Measurements from ENCODE around the gene AFF2. TPM values are rescaled to one million over a fixed set of nuclear protein-coding genes. Genes with fewer than 3 reads are reported as not detected.

AFF2 gene
- total RNA-seq, 1 experiment from 2014 or later, result 0.05 TPM

DNA sequence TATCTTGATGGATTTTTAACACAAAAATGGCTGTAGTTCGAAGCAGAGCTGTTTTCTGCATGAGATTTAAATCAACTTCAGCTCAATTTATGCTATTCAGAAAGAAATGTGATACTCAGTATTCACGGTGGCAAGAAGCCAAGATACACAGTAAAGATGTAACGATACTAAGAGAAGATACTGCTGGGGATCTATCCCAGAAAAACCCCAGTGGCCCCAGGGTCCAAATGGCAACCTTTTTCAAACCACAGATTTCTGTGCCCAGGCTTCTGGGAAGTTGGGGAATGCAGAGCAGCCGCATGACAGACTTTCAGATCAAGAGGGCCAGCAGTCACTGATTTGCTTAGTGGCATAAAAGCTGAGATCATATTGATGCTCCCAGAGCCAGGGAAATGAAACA, 353.9 kb downstream of the AFF2 start:
- Histone ChIP-seq H3K27me3 (ENCODE audit: insufficient read depth, low read length) (no peaks in the 10 kb centered on the region), H3K79me2 (ENCODE audit: insufficient read depth, low read length) (no peaks in the 10 kb centered on the region), H4K20me1 (ENCODE audit: insufficient read depth) (no peaks in the 10 kb centered on the region), H3K4me3 (replicated peaks in 1 of 2; ENCODE audit: low read depth in 1 of 2, low read length in 2 of 2) (no peak overlapping the region), H3K9me2 (ENCODE audit: insufficient read depth) (no peaks in the 10 kb centered on the region), H3K9me3 (ENCODE audit: control insufficient read depth in 1 of 2, insufficient read depth in 1 of 2, low read depth in 1 of 2, low read length in 2 of 2) (no peaks in the 10 kb centered on the region), H2AFZ (ENCODE audit: low read depth, low read length, poor library complexity, severe bottlenecking) (no peak overlapping the region), H3K4me2 (ENCODE audit: low read length) (no peak overlapping the region), H3K9ac (ENCODE audit: low read length) (no peak overlapping the region), H3K36me3 (ENCODE audit: control insufficient read depth in 1 of 2, insufficient read depth in 2 of 2, low read length in 2 of 2) (no peaks in the 10 kb centered on the region), H3K4me1 (ENCODE audit: control insufficient read depth in 1 of 2, insufficient read depth in 2 of 2, low read length in 2 of 2) (no peaks in the 10 kb centered on the region), H3K27ac (ENCODE audit: low read depth, low read length) (no peak overlapping the region)
- ChIA-PET RAD21 (ENCODE audit: low non-redundant PET in 1 of 2, low total read pairs in 2 of 2, uncharacterized antibody in 2 of 2, unreplicated experiment in 2 of 2) (no interaction called here), CTCF (no interaction called here), POLR2A (no interaction called here)
- TF ChIP-seq FOSL1 (IDR thresholded peaks at IDR 0.05; ENCODE audit: low read depth) (no peak), SIN3A (IDR thresholded peaks at IDR 0.05; ENCODE audit: low read depth) (no peak), EZH2 (IDR thresholded peaks at IDR 0.05) (no peak), SRF (IDR thresholded peaks at IDR 0.05; ENCODE audit: low read depth) (no peak), YY1 (IDR thresholded peaks at IDR 0.05; ENCODE audit: extremely low read depth, insufficient replicate concordance, low read depth, low read length) (no peak), POLR2A (IDR thresholded peaks at IDR 0.05; ENCODE audit: borderline replicate concordance, extremely low read depth, insufficient read depth, insufficient read length) (no peak), RAD21 (IDR thresholded peaks at IDR 0.05; ENCODE audit: low read depth) (no peak), ZFX (IDR thresholded peaks at IDR 0.05) (no peak), CEBPB (IDR thresholded peaks at IDR 0.05; ENCODE audit: low read depth) (no peak), ELF1 (IDR thresholded peaks at IDR 0.05; ENCODE audit: borderline replicate concordance, low read depth) (no peak), JUND (IDR thresholded peaks at IDR 0.05) (no peak)
- TF ChIP-seq, protein P1, sequence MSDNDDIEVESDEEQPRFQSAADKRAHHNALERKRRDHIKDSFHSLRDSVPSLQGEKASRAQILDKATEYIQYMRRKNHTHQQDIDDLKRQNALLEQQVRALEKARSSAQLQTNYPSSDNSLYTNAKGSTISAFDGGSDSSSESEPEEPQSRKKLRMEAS (IDR thresholded peaks at IDR 0.05), result no peak
- TF ChIP-seq, protein P2, sequence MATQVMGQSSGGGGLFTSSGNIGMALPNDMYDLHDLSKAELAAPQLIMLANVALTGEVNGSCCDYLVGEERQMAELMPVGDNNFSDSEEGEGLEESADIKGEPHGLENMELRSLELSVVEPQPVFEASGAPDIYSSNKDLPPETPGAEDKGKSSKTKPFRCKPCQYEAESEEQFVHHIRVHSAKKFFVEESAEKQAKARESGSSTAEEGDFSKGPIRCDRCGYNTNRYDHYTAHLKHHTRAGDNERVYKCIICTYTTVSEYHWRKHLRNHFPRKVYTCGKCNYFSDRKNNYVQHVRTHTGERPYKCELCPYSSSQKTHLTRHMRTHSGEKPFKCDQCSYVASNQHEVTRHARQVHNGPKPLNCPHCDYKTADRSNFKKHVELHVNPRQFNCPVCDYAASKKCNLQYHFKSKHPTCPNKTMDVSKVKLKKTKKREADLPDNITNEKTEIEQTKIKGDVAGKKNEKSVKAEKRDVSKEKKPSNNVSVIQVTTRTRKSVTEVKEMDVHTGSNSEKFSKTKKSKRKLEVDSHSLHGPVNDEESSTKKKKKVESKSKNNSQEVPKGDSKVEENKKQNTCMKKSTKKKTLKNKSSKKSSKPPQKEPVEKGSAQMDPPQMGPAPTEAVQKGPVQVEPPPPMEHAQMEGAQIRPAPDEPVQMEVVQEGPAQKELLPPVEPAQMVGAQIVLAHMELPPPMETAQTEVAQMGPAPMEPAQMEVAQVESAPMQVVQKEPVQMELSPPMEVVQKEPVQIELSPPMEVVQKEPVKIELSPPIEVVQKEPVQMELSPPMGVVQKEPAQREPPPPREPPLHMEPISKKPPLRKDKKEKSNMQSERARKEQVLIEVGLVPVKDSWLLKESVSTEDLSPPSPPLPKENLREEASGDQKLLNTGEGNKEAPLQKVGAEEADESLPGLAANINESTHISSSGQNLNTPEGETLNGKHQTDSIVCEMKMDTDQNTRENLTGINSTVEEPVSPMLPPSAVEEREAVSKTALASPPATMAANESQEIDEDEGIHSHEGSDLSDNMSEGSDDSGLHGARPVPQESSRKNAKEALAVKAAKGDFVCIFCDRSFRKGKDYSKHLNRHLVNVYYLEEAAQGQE (IDR thresholded peaks at IDR 0.05; ENCODE audit: low read depth), result no peak
- TF ChIP-seq, protein P3, sequence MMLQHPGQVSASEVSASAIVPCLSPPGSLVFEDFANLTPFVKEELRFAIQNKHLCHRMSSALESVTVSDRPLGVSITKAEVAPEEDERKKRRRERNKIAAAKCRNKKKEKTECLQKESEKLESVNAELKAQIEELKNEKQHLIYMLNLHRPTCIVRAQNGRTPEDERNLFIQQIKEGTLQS (IDR thresholded peaks at IDR 0.05), result no peak
- no TSS peak for BruUV-seq (replicated peaks)
- ATAC-seq (no peak), DNase-seq (ENCODE audit: low read depth, low spot score) (no peak)
- intact Hi-C loops (cut with micrococcal nuclease), result no loop called here

Measured in HCT116 (cell line).